GM18511 (cell line): Measurements from ENCODE around the gene SORBS1.

Source experiments
- ATAC-seq: cut with Tn5 transposase; IDR thresholded peaks from one replicate; pipeline ENCODE4 v1.9.1; 2021; ENCODE audit warnings: mild to moderate bottlenecking, moderate library complexity; ENCODE audit not compliant: unreplicated experiment

Gene SORBS1

GRCh38 chr10:95542330-95542729, 18.8 kb downstream of the SORBS1 start:
- ATAC-seq = no peak

GRCh38 chr10:95540514-95541052, 20.6 kb downstream of the SORBS1 start:
- no peak for ATAC-seq

DNA sequence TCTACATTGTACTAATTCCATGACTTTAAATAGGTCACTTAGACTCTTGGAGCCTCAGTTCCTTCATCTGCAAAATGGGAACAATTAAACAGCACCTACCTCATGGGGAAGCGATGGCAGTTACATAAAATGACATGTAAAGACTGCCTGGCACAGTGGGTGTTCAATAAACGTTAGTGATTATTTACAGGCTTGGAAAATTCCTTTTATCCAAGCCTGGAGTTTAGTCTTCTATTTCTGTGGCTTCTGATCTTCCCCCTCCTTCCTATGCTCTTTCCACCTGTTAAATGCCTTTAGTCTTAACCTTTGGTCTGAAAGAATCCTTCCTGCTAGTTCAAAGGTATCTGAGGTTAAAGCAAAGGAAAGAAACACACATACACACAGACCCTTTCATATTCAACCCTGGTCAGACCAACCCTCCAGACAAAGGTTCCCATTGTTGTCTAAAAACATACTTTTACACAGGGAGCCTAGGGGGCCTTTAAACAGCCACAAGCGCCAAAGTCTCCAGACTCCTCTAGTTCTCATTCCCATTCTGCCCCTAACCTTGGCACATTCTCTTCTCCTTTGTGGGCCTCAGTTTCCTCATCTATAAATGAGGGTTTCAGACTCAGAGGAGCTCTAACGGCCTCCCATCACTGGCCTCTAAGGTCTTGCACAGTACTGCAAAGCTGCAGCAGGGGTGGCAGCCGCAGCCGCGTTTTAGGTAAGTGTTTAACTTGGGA, 21.4 kb downstream of the SORBS1 start:
- ATAC-seq = no peak

- no peak for ATAC-seq
These were observed 22.8 kb downstream of the SORBS1 start for GRCh38 chr10:95538412-95538811.

DNA sequence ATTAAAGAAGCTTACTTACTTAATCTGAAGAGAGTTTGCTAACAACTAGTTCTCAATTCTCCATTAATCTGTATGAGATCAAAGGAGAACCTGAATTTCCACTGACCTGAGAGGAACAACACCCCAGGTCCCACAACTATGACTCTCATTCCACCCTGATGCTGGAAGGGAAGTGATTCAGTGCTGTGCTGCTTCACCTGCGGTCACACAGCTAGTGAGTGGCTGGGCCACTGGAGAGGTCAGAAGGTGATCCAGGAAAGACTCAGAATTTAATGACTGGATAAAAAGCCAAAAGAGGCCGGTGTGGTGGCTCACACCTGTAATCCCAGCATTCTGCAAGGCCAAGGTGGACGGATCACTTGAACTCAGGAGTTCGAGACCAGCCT, 23.6 kb downstream of the SORBS1 start:
- ATAC-seq = no peak

- ATAC-seq = no peak
These were observed 24.2 kb downstream of the SORBS1 start for GRCh38 chr10:95536894-95537541.

- ATAC-seq = no peak
These were observed 25.2 kb downstream of the SORBS1 start for GRCh38 chr10:95536017-95536416.

DNA sequence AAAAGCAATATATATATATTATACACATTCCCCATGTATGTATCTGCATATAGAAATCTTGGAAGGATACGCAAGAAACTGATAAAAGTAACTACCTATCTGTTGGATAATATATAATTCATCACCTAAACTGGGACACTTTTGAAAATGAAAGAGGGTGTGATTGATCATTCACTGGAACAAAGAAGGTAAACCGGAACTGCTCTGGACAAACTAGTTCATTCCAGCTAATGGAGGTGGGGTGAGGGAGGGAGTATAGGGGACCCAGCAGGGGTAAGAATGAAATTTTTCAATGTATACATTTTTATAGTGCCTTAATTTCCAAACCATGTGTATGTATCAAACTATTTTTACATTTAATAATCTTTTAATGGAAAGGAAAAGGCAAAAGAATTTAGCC, 25.6 kb downstream of the SORBS1 start:
- no peak for ATAC-seq

GRCh38 chr10:95533590-95533989, 27.6 kb downstream of the SORBS1 start:
- ATAC-seq = no peak

GRCh38 chr10:95532536-95532935, 28.6 kb downstream of the SORBS1 start:
- ATAC-seq = no peak

DNA sequence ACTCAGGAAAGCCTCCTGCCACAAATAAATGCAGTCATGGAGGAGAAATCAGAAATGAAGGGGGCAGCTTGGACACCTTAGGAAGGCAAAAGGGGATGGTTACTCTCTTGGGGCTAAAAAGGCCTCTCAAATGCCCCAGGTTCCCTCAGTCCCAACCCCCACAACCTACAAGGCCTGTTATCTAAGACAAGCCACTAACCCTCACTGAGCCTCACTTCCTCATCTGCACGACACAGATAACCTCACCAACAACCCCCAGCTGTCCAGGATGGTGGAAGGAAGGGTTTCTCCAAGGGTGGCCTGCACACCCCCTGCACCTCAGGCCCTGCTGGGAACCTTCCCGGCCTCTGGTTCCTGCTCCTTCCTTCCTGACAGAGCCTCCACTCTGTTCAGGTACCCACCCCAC, 29.2 kb downstream of the SORBS1 start:
- ATAC-seq = no peak

- ATAC-seq = no peak
These were observed 29.9 kb downstream of the SORBS1 start for GRCh38 chr10:95531058-95531809.

GRCh38 chr10:95530561-95530960, 30.6 kb downstream of the SORBS1 start:
- no peak for ATAC-seq

DNA sequence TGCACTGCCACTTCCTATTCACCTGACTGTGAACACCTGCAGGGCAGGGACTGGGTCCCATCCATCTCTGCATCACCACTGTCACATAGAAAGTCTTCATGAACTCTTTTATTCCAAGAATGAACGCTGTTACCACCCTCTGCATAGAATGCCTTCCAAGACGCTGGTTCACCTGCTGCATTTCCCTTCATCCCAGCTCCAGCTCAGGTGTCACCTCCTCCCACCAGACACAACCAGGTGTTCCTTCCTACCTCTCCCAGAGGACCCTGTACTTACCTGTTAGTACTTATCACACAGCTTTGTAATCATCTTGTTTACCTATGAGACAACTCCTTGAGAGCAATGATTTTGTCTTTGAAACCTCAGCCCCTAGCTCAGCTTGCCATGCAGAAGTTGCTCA, 31.1 kb downstream of the SORBS1 start:
- ATAC-seq = no peak

- no peak for ATAC-seq
These were observed 35.1 kb downstream of the SORBS1 start for GRCh38 chr10:95526044-95526443.

DNA sequence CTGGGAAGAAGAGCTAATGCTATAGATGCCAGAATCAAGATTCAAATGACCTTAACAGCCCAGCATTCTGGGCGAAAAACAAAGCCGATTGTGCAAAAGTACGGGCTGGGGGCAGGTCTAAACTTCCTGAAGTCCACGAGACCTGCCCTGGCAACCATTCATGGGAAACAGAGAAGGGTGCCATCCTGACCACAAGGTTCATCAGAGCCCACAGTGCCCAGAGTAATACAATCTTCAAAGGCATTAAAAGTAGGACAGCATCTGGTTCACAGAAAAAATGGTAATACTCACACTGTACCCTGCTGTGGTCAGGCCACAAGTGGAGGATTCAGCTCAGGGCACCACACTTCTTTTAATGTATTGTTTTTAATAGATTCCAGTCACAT, 36.1 kb downstream of the SORBS1 start:
- no peak for ATAC-seq

GRCh38 chr10:95524358-95525032, 36.7 kb downstream of the SORBS1 start:
- no peak for ATAC-seq

- ATAC-seq = no peak
These were observed 39.1 kb downstream of the SORBS1 start for GRCh38 chr10:95522117-95522516.

GRCh38 chr10:95520617-95521016, 40.6 kb downstream of the SORBS1 start:
- ATAC-seq = no peak

GRCh38 chr10:95518455-95519452, 42.4 kb downstream of the SORBS1 start:
- no peak for ATAC-seq
